GM23248 (cell line): ENCODE results near the gene PTPRK. TPM values are rescaled to one million over a fixed set of nuclear protein-coding genes. Genes with fewer than 3 reads are reported as not detected.
"Not testable (repeated sequence)": the region's sequence is repeated elsewhere in the genome, so short reads cannot be mapped to it uniquely, and the experiment has no call there.

Source experiments
- DNase-seq: peaks from one replicate; pipeline ENCODE4 v3.0.0-alpha.2; 2015
- H2AFZ ChIP-seq: fragments of 200-600 bp; sonication (generic); 2 replicates; pipeline ENCODE4 v1.6.1; 2016; ENCODE audit warnings: antibody characterized with exemption
- H3F3A ChIP-seq: fragments of 200-600 bp; sonication (generic); 2 replicates; pipeline ENCODE4 v1.6.1; 2016; ENCODE audit warnings: mild to moderate bottlenecking, antibody characterized with exemption, mixed run types; ENCODE audit not compliant: insufficient read depth
- H3K27ac ChIP-seq: fragments of 200-600 bp; sonication (generic); 2 replicates; pipeline ENCODE4 v1.5.1; 2016; ENCODE audit warnings: mild to moderate bottlenecking
- H3K27me3 ChIP-seq: fragments of 200-600 bp; sonication (generic); replicated peaks from 2 replicates; pipeline ENCODE4 v1.6.1; 2016; ENCODE audit warnings: mild to moderate bottlenecking; ENCODE audit not compliant: insufficient read depth
- H3K36me3 ChIP-seq: fragments of 200-600 bp; sonication (generic); 2 replicates; pipeline ENCODE4 v1.6.1; 2016; ENCODE audit warnings: low read depth, mild to moderate bottlenecking
- H3K4me1 ChIP-seq: fragments of 200-600 bp; sonication (generic); 2 replicates; pipeline ENCODE4 v1.6.1; 2016; ENCODE audit warnings: mild to moderate bottlenecking; ENCODE audit not compliant: insufficient read depth
- H3K4me2 ChIP-seq: fragments of 200-600 bp; sonication (generic); one replicate; pipeline ENCODE4 v1.6.1; 2016; ENCODE audit warnings: mild to moderate bottlenecking; ENCODE audit not compliant: unreplicated experiment
- H3K4me3 ChIP-seq: fragments of 200-600 bp; sonication (generic); 2 replicates; pipeline ENCODE4 v1.5.1; 2016; ENCODE audit warnings: mild to moderate bottlenecking
- H3K79me2 ChIP-seq: fragments of 200-600 bp; sonication (generic); 2 replicates; pipeline ENCODE4 v1.6.1; 2016; ENCODE audit warnings: mild to moderate bottlenecking; ENCODE audit not compliant: insufficient read depth
- H3K9ac ChIP-seq: fragments of 200-600 bp; sonication (generic); 2 replicates; pipeline ENCODE4 v1.6.1; 2016; ENCODE audit warnings: mild to moderate bottlenecking
- H3K9me2 ChIP-seq: fragments of 200-600 bp; sonication (generic); 2 replicates; pipeline ENCODE4 v1.6.1; 2016; ENCODE audit warnings: mixed run types, mild to moderate bottlenecking, moderate library complexity; ENCODE audit not compliant: insufficient read depth
- H3K9me3 ChIP-seq: fragments of 200-600 bp; sonication (generic); one replicate; pipeline ENCODE4 v1.6.1; 2017; ENCODE audit warnings: low read depth
- H4K20me1 ChIP-seq: fragments of 200-600 bp; sonication (generic); 2 replicates; pipeline ENCODE4 v1.6.0; 2016; ENCODE audit not compliant: insufficient read depth
- EZH2 ChIP-seq: fragments of 200-600 bp; sonication (generic); IDR thresholded peaks from 2 replicates; pipeline ENCODE4 v1.6.1; 2018; ENCODE audit warnings: antibody characterized with exemption, mild to moderate bottlenecking; ENCODE audit not compliant: insufficient read depth, poor library complexity, severe bottlenecking
- EZH2phosphoT487 ChIP-seq: fragments of 200-600 bp; sonication (generic); IDR thresholded peaks from 2 replicates; pipeline ENCODE4 v1.6.1; 2018; ENCODE audit warnings: antibody characterized with exemption, moderate library complexity, mild to moderate bottlenecking, low read depth; ENCODE audit not compliant: insufficient read depth
- WGBS, 2 experiments: methylation state at CpG; one replicate each; pipeline ENCODE4 v1.1.6; 2015 to 2017; ENCODE audit warnings: low lambda C conversion rate in 2 of 2, low coverage in 1 of 2; ENCODE audit errors: missing lambda C conversion rate in 2 of 2; 5-methylcytosine and 5-hydroxymethylcytosine counted together
- in situ Hi-C: fragments of 300-500 bp; cut with MboI; formaldehyde crosslinking; loops from 2 replicates; pipeline ENCODE4 v1.15.0; 2020
- polyA plus RNA-seq: library from polyadenylated mRNA; unstranded; fragments of >200 nt; fragmentation: Nextera tagmentation; extraction: Ambion mirVana; gene quantifications from 2 replicates; pipeline ENCODE4 v1.2.1, GENCODE V29; 2016
- total RNA-seq: library from RNA; depleted of rRNA; stranded (reverse); fragments of >200 nt; shearing (Covaris generic); gene quantifications from 2 replicates; pipeline ENCODE4 v1.2.3, GENCODE V29; 2014

The PTPRK gene
- total and polyA plus RNA-seq, 2 experiments from 2014 or later = 22.3 to 34.5 TPM

GRCh38 chr6:127992144-127992543 lies 528.3 kb downstream of the PTPRK start:
- Histone ChIP-seq H3K9me2 (no peaks in the 10 kb centered on the region), H3K4me1 (no peaks in the 10 kb centered on the region), H3K4me2 (no peak overlapping the region), H4K20me1 (no peaks in the 10 kb centered on the region), H3K9ac (no peak overlapping the region), H3K36me3 (no peaks in the 10 kb centered on the region; the same call in 1 of the 2 replicates), H3K9me3 (no peaks in the 10 kb centered on the region), H3K4me3 (no peak overlapping the region), H3K27ac (no peak overlapping the region), H3F3A (no peaks in the 10 kb centered on the region), H3K27me3 (no peaks in the 10 kb centered on the region), H3K79me2 (no peaks in the 10 kb centered on the region), H2AFZ (no peak overlapping the region)
- TF ChIP-seq EZH2phosphoT487 (no peak), EZH2 (no peak)
- DNase-seq = no peak
- in situ Hi-C loops = no loop called here
- 47 to 60% methylated on average over 1 of the region's 1 CpG for WGBS, 2 experiments

GRCh38 chr6:127990074-127990473 lies 530.3 kb downstream of the PTPRK start:
- no peaks in the 10 kb centered on the region for H3K79me2 ChIP-seq
- no peak for DNase-seq
- no peaks in the 10 kb centered on the region; the same call in 1 of the 2 replicates for H3K36me3 ChIP-seq
- H3K27me3 ChIP-seq = no peaks in the 10 kb centered on the region
- H3K4me1 ChIP-seq = no peaks in the 10 kb centered on the region
- no peak overlapping the region for H2AFZ ChIP-seq
- H3K27ac ChIP-seq = no peak overlapping the region
- no peaks in the 10 kb centered on the region for H3K9me2 ChIP-seq
- no peak overlapping the region for H3K4me2 ChIP-seq
- no peak overlapping the region for H3K9ac ChIP-seq
- H3F3A ChIP-seq = no peaks in the 10 kb centered on the region
- WGBS, 2 experiments = 96 to 100% methylated on average over 1 of the region's 1 CpG
- no peak overlapping the region for H3K4me3 ChIP-seq
- TF ChIP-seq EZH2phosphoT487 = no peak
- no peak for TF ChIP-seq EZH2
- in situ Hi-C loops = no loop called here
- H3K9me3 ChIP-seq = no peaks in the 10 kb centered on the region
- H4K20me1 ChIP-seq = no peaks in the 10 kb centered on the region

GRCh38 chr6:127980996-127981395 lies 539.4 kb downstream of the PTPRK start:
- Histone ChIP-seq H3K9me2 (no peaks in the 10 kb centered on the region), H2AFZ (no peak overlapping the region), H4K20me1 (no peaks in the 10 kb centered on the region), H3K27ac (no peak overlapping the region), H3K4me2 (no peak overlapping the region), H3K9ac (no peak overlapping the region), H3K4me3 (no peak overlapping the region), H3F3A (no peaks in the 10 kb centered on the region), H3K79me2 (no peaks in the 10 kb centered on the region), H3K36me3 (peaks cover 18% of the 10 kb centered on the region), H3K4me1 (no peaks in the 10 kb centered on the region), H3K9me3 (no peaks in the 10 kb centered on the region), H3K27me3 (no peaks in the 10 kb centered on the region)
- 84 to 91% methylated on average over 5 of the region's 5 CpGs for WGBS, 2 experiments
- TF ChIP-seq EZH2phosphoT487 = no peak
- no peak for TF ChIP-seq EZH2
- DNase-seq = no peak
- in situ Hi-C loops = no loop called here

- H3K27me3 ChIP-seq, H3K9ac ChIP-seq, DNase-seq, H3F3A ChIP-seq, in situ Hi-C loops, H3K79me2 ChIP-seq, H4K20me1 ChIP-seq, H3K9me3 ChIP-seq, H3K9me2 ChIP-seq, H3K4me2 ChIP-seq, H3K4me3 ChIP-seq, H2AFZ ChIP-seq, H3K4me1 ChIP-seq, H3K27ac ChIP-seq: not testable (repeated sequence)
- 84 to 88% methylated on average over 2 of the region's 2 CpGs for WGBS, 2 experiments
- H3K36me3 ChIP-seq = peaks cover 18% of the 10 kb centered on the region
Observed at GRCh38 chr6:127978185-127978584, 542.2 kb downstream of the PTPRK start.

GRCh38 chr6:127976796-127977195 lies 543.6 kb downstream of the PTPRK start:
- Histone ChIP-seq H3K27ac (no peak overlapping the region), H3K4me2 (no peak overlapping the region), H3K9me3 (no peaks in the 10 kb centered on the region), H3K9me2 (no peaks in the 10 kb centered on the region), H3K9ac (no peak overlapping the region), H4K20me1 (no peaks in the 10 kb centered on the region), H2AFZ (no peak overlapping the region), H3K27me3 (no peaks in the 10 kb centered on the region), H3F3A (no peaks in the 10 kb centered on the region), H3K79me2 (no peaks in the 10 kb centered on the region), H3K4me1 (peaks cover 5% of the 10 kb centered on the region), H3K36me3 (peaks cover 17% of the 10 kb centered on the region), H3K4me3 (no peak overlapping the region)
- WGBS, 2 experiments = 98 to 99% methylated on average over 4 of the region's 4 CpGs
- no peak for DNase-seq
- TF ChIP-seq EZH2 = no peak
- TF ChIP-seq EZH2phosphoT487 = no peak
- in situ Hi-C loops = no loop called here
